HepG2 (cell line): ENCODE data around the gene IZUMO4. TPM values are rescaled to one million over a fixed set of nuclear protein-coding genes. Genes with fewer than 3 reads are reported as not detected.

ENCODE experiments used
- ATAD3A ChIP-seq: sonication (generic); formaldehyde crosslinking; IDR thresholded peaks from 2 replicates; pipeline ENCODE4 v1.4.0; 2020; ENCODE audit warnings: missing genetic modification reagents
- BRF2 ChIP-seq: sonication (generic); formaldehyde crosslinking; IDR thresholded peaks from 2 replicates; pipeline ENCODE4 v1.8.1; 2022; ENCODE audit warnings: mild to moderate bottlenecking, missing genetic modification reagents
- GATA4 ChIP-seq: sonication (generic); IDR thresholded peaks from 2 replicates; pipeline ENCODE4 v1.6.1; 2016; ENCODE audit warnings: antibody characterized with exemption, low read depth, borderline replicate concordance
- HOXA7 ChIP-seq: sonication (generic); formaldehyde crosslinking; IDR thresholded peaks from 2 replicates; pipeline ENCODE4 v1.8.1; 2022; ENCODE audit warnings: mild to moderate bottlenecking, missing genetic modification reagents, moderate library complexity
- HOXA9 ChIP-seq: sonication (generic); formaldehyde crosslinking; IDR thresholded peaks from 2 replicates; pipeline ENCODE4 v1.8.1; 2022; ENCODE audit warnings: missing genetic modification reagents, mild to moderate bottlenecking, moderate library complexity, borderline replicate concordance
- ISL2 ChIP-seq: sonication (generic); formaldehyde crosslinking; IDR thresholded peaks from 2 replicates; pipeline ENCODE4 v1.5.0; 2020; ENCODE audit warnings: missing genetic modification reagents
- MAX ChIP-seq: IDR thresholded peaks from 2 replicates; pipeline ENCODE4 v1.6.1; 2012; ENCODE audit warnings: inconsistent platforms
- POLR2G ChIP-seq: fragments of 200-400 bp; formaldehyde crosslinking; IDR thresholded peaks from 2 replicates; pipeline ENCODE4 v1.6.1; 2018; ENCODE audit warnings: mild to moderate bottlenecking, low read depth, low read length, moderate library complexity
- PRMT3 ChIP-seq: sonication (generic); formaldehyde crosslinking; IDR thresholded peaks from 2 replicates; pipeline ENCODE4 v1.8.1; 2022; ENCODE audit warnings: low read depth, mild to moderate bottlenecking, moderate library complexity, missing genetic modification reagents, borderline replicate concordance
- TCF7L2 ChIP-seq: IDR thresholded peaks from 2 replicates; pipeline ENCODE4 v1.6.1; 2011; ENCODE audit warnings: mild to moderate bottlenecking, low read depth, low read length, moderate library complexity
- THAP8 ChIP-seq: sonication (generic); formaldehyde crosslinking; IDR thresholded peaks from 2 replicates; pipeline ENCODE4 v1.5.1; 2020; ENCODE audit warnings: missing genetic modification reagents, mild to moderate bottlenecking, borderline replicate concordance
- TP53 ChIP-seq: sonication (generic); formaldehyde crosslinking; conservative IDR thresholded peaks from 2 replicates; pipeline ENCODE4 v1.4.0; 2020; ENCODE audit warnings: missing genetic modification reagents
- ZNF138 ChIP-seq: sonication (generic); formaldehyde crosslinking; IDR thresholded peaks from 2 replicates; pipeline ENCODE4 v1.5.0; 2020; ENCODE audit warnings: mild to moderate bottlenecking, low read depth, missing genetic modification reagents
- ZNF251 ChIP-seq: sonication (generic); formaldehyde crosslinking; IDR thresholded peaks from 2 replicates; pipeline ENCODE4 v1.9.0; 2021; ENCODE audit warnings: mild to moderate bottlenecking, missing genetic modification reagents
- ZNF263 ChIP-seq: sonication (generic); formaldehyde crosslinking; IDR thresholded peaks from 2 replicates; pipeline ENCODE4 v1.4.0; 2020; ENCODE audit warnings: missing genetic modification reagents
- ZNF326 ChIP-seq: sonication (generic); formaldehyde crosslinking; IDR thresholded peaks from 2 replicates; pipeline ENCODE4 v1.4.0; 2020; ENCODE audit warnings: missing genetic modification reagents, borderline replicate concordance
- ZNF512 ChIP-seq: sonication (generic); formaldehyde crosslinking; IDR thresholded peaks from 2 replicates; pipeline ENCODE4 v1.4.0; 2020; ENCODE audit warnings: mild to moderate bottlenecking, missing genetic modification reagents
- ZNF563 ChIP-seq: sonication (generic); formaldehyde crosslinking; IDR thresholded peaks from 2 replicates; pipeline ENCODE4 v1.8.0; 2022; ENCODE audit warnings: mild to moderate bottlenecking, moderate library complexity, missing genetic modification reagents
- polyA plus RNA-seq, 8 experiments: library from polyadenylated mRNA; depleted of rRNA in 3 of 8; stranded (reverse) in 7 of 8; unstranded in 1 of 8; fragments of >200 nt; fragmentation: Illumina TruSeq in 4 of 8; extraction: Trizol in 4 of 8; gene quantifications; 2 replicates each; pipeline versions ENCODE4 v1.2.1 to v1.2.3, GENCODE V29; 2011 to 2016; ENCODE audit warnings: low read depth in 4 of 8, missing spikeins in 1 of 8, mixed read lengths in 1 of 8; ENCODE audit not compliant: insufficient read depth in 1 of 8
- total RNA-seq, 5 experiments: library from RNA; depleted of rRNA; stranded (reverse); fragments of >200 nt; fragmentation: Illumina TruSeq; extraction: Trizol; gene quantifications; 2 replicates each; pipeline ENCODE4 v1.2.3, GENCODE V29; 2016; ENCODE audit warnings: low read depth in 1 of 5
- TF ChIP-seq, protein P1 (sequence below): sonication (generic); formaldehyde crosslinking; IDR thresholded peaks from 2 replicates; pipeline ENCODE4 v1.4.0; 2020; ENCODE audit warnings: mild to moderate bottlenecking, missing genetic modification reagents

Gene IZUMO4
- total and polyA plus RNA-seq, 2 of the 13 experiments (the other 11 are each of a cell fraction or from before 2014, with no cell fraction given): 0.77 to 3.9 TPM

- TF ChIP-seq THAP8 (no peak; the same call in 1 of the 2 replicates), HOXA7 (CRISPR knock-in tag) (no peak), HOXA9 (CRISPR knock-in tag) (no peak), ISL2 (CRISPR knock-in tag) (no peak), MAX (peak; percentile 36; the same call in 1 of the 2 replicates), ZNF563 (CRISPR knock-in tag) (no peak), ATAD3A (CRISPR knock-in tag) (no peak), TP53 (CRISPR knock-in tag) (no peak), ZNF512 (CRISPR knock-in tag) (no peak), BRF2 (no peak), POLR2G (peak; percentile 52; the same call in 1 of the 2 replicates), ZNF263 (CRISPR knock-in tag) (peak; percentile 91), PRMT3 (CRISPR knock-in tag) (no peak), GATA4 (no peak), ZNF251 (CRISPR knock-in tag) (no peak), ZNF326 (CRISPR knock-in tag) (no peak), TCF7L2 (no peak), ZNF138 (CRISPR knock-in tag) (no peak)
- TF ChIP-seq, protein P1, sequence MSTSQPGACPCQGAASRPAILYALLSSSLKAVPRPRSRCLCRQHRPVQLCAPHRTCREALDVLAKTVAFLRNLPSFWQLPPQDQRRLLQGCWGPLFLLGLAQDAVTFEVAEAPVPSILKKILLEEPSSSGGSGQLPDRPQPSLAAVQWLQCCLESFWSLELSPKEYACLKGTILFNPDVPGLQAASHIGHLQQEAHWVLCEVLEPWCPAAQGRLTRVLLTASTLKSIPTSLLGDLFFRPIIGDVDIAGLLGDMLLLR (CRISPR knock-in tag): no peak
These were observed 46.9 kb upstream of the IZUMO4 start (continued) for GRCh38 chr19:2049741-2050348.
